ENCODE data around the gene ECI2. TPM values are rescaled to one million over a fixed set of nuclear protein-coding genes. Genes with fewer than 3 reads are reported as not detected.

The ECI2 gene
- total RNA-seq, 4 donors from 2014 or later: 44.9 to 76.2 (median 49.6) TPM

DNA sequence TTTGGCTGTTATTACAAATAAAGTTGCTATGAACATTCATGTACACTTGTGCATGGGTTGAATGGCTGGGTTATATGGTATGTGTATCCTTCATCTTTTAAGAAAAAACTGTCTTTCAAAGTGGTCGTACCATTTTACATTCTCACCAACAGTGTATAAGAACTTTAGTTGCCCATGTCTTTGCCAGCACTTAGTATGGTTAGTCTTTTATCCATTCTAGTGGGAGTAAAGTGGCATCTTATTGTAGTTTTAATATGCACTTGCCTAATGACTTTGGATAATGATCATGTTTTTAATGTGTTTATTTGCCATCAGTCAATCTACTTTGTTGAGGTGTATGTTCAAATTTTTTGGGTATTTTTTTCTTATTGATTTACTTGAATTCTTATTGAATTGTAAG is 32.5 kb upstream of the ECI2 start:
- H3K9me3 ChIP-seq: peaks cover 0 to 5% (median 0%) of the 10 kb centered on the region in 4 donors

DNA sequence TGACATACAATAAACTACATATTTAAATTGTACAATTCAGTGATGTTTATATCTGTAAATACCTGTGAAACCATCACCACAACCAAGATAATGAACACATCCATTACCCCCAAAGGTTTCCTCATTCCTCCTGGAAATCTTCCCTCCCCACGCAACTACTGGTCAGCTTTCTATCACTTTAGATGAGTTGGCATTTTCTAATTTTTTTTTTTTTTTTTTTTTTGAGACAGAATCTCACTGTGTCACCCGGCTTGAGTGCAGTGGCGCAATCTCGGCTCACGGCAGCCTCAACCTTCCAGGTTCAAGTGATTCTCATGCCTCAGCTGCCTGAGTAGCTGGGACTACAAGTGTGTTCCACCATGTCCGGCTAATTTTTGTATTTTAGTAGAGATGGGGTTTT is 31.7 kb upstream of the ECI2 start:
- WGBS, 2 donors: 95 to 97% methylated on average over 6 of the region's 6 CpGs

More for the DNA sequence above, 32.5 kb upstream of the ECI2 start:
- no peak for DNase-seq (ENCODE audit: low spot score in 2 of 2)
- Histone ChIP-seq H3K27me3 (no peaks in the 10 kb centered on the region), H3K36me3 (no peaks in the 10 kb centered on the region), H3K4me1 (no peaks in the 10 kb centered on the region), H3K27ac (no peak overlapping the region), H3K4me3 (no peak overlapping the region)
- TF ChIP-seq CTCF (IDR thresholded peaks at IDR 0.05) (no peak), POLR2A (IDR thresholded peaks at IDR 0.05) (no peak), EP300 (IDR thresholded peaks at IDR 0.05) (no peak)
- WGBS, 2 donors: 90 to 97% methylated on average over 1 of the region's 1 CpG

GRCh38 chr6:4164456-4164855 is 29.1 kb upstream of the ECI2 start:
- no peak for TF ChIP-seq CTCF (IDR thresholded peaks at IDR 0.05)
- no peak for TF ChIP-seq EP300 (IDR thresholded peaks at IDR 0.05)
- TF ChIP-seq POLR2A (IDR thresholded peaks at IDR 0.05): no peak

More for the DNA sequence above, 31.7 kb upstream of the ECI2 start:
- no peak overlapping the region for H3K4me3 ChIP-seq
- DNase-seq (ENCODE audit: low spot score in 2 of 2): no peak
- H3K27me3 ChIP-seq: no peaks in the 10 kb centered on the region
- no peak overlapping the region for H3K27ac ChIP-seq
- TF ChIP-seq POLR2A (IDR thresholded peaks at IDR 0.05) (no peak), CTCF (IDR thresholded peaks at IDR 0.05) (no peak), EP300 (IDR thresholded peaks at IDR 0.05) (no peak)
- H3K4me1 ChIP-seq: no peaks in the 10 kb centered on the region
- H3K9me3 ChIP-seq: peaks cover 0 to 5% (median 0%) of the 10 kb centered on the region in 4 donors
- H3K36me3 ChIP-seq: no peaks in the 10 kb centered on the region

GRCh38 chr6:4164117-4164442 is 28.7 kb upstream of the ECI2 start:
- TF ChIP-seq EP300 (IDR thresholded peaks at IDR 0.05) (no peak), CTCF (IDR thresholded peaks at IDR 0.05) (no peak)
- WGBS, 2 donors: 92% methylated on average over 4 of the region's 4 CpGs
- Histone ChIP-seq H3K4me1 (no peaks in the 10 kb centered on the region), H3K4me3 (no peak overlapping the region), H3K9me3 (peaks cover 0 to 5% (median 0%) of the 10 kb centered on the region in 4 donors), H3K36me3 (no peaks in the 10 kb centered on the region), H3K27me3 (peaks cover 0 to 5% of the 10 kb centered on the region in 2 donors), H3K27ac (no peak overlapping the region)
- DNase-seq (ENCODE audit: low spot score in 2 of 2): no peak

More at GRCh38 chr6:4164456-4164855, 29.1 kb upstream of the ECI2 start:
- H3K9me3 ChIP-seq: peaks cover 0 to 5% (median 0%) of the 10 kb centered on the region in 4 donors
- H3K27me3 ChIP-seq: peaks cover 0 to 5% of the 10 kb centered on the region in 2 donors
- WGBS, 2 donors: 79 to 87% methylated on average over 5 to 6 of the region's 6 CpGs
- H3K27ac ChIP-seq: no peak overlapping the region
- H3K36me3 ChIP-seq: no peaks in the 10 kb centered on the region
- no peaks in the 10 kb centered on the region for H3K4me1 ChIP-seq
- no peak for DNase-seq (ENCODE audit: low spot score in 2 of 2)
- H3K4me3 ChIP-seq: no peak overlapping the region

- H3K27me3 ChIP-seq: peaks cover 0 to 5% of the 10 kb centered on the region in 2 donors
- no peaks in the 10 kb centered on the region for H3K36me3 ChIP-seq
- no peak overlapping the region for H3K4me3 ChIP-seq
- H3K9me3 ChIP-seq: peaks cover 0 to 5% (median 0%) of the 10 kb centered on the region in 4 donors
- WGBS, 2 donors: 67 to 71% methylated on average over 10 of the region's 10 CpGs
- no peak overlapping the region for H3K27ac ChIP-seq
- TF ChIP-seq CTCF (IDR thresholded peaks at IDR 0.05): no peak
- TF ChIP-seq POLR2A (IDR thresholded peaks at IDR 0.05): no peak
- no peak for TF ChIP-seq EP300 (IDR thresholded peaks at IDR 0.05)
- DNase-seq (ENCODE audit: low spot score in 2 of 2): no peak
- no peaks in the 10 kb centered on the region for H3K4me1 ChIP-seq
These were observed 28.2 kb upstream of the ECI2 start for GRCh38 chr6:4163408-4164116.

All from tibial nerve (tissue), 4 donors.